ENCODE measurements around the gene IRS1. TPM values are rescaled to one million over a fixed set of nuclear protein-coding genes. Genes with fewer than 3 reads are reported as not detected.
"Not testable (repeated sequence)": the region's sequence is repeated elsewhere in the genome, so short reads cannot be mapped to it uniquely, and the experiment has no call there.

Gene IRS1
- total RNA-seq, 1 donor = 2.3 TPM

GRCh38 chr2:226834880-226835279 lies 35.3 kb upstream of the IRS1 start:
- H3K4me1 ChIP-seq (ENCODE audit: insufficient read depth, low read length) = peaks cover 36% of the 10 kb centered on the region
- H3K4me3 ChIP-seq (ENCODE audit: low read length); H3K27me3 ChIP-seq (ENCODE audit: insufficient read depth, low read length); H3K9me3 ChIP-seq (ENCODE audit: low read depth, low read length): not testable (repeated sequence)

DNA sequence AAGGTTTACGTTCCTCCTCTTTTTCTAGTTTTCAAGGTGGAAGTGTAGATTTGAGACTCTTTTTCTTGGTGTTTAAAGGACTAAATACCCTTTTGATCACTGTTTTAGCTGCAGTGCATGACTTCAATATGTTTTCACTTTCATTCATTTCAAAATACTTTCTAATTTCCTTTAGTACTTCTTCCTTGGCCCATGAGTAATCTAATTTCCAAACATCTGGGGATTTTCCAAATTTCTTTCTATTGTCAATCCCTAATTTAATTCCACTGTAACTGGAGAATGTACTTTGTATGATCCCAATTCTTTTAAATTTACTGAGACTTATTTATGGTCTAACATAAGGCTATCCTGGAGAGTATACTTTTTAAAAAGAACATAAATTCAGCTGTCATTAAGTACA lies 32.4 kb upstream of the IRS1 start:
- Histone ChIP-seq H3K27me3 (ENCODE audit: insufficient read depth, low read length) (no peaks in the 10 kb centered on the region), H3K9me3 (ENCODE audit: low read depth, low read length) (no peaks in the 10 kb centered on the region), H3K4me3 (ENCODE audit: low read length) (no peak overlapping the region), H3K4me1 (ENCODE audit: insufficient read depth, low read length) (peaks cover 18% of the 10 kb centered on the region)

- no peaks in the 10 kb centered on the region for H3K9me3 ChIP-seq (ENCODE audit: low read depth, low read length)
- no peaks in the 10 kb centered on the region for H3K27me3 ChIP-seq (ENCODE audit: insufficient read depth, low read length)
- H3K4me3 ChIP-seq (ENCODE audit: low read length) = no peak overlapping the region
- H3K4me1 ChIP-seq (ENCODE audit: insufficient read depth, low read length) = peaks cover 12% of the 10 kb centered on the region
Measured at GRCh38 chr2:226831266-226831665, 31.6 kb upstream of the IRS1 start.

DNA sequence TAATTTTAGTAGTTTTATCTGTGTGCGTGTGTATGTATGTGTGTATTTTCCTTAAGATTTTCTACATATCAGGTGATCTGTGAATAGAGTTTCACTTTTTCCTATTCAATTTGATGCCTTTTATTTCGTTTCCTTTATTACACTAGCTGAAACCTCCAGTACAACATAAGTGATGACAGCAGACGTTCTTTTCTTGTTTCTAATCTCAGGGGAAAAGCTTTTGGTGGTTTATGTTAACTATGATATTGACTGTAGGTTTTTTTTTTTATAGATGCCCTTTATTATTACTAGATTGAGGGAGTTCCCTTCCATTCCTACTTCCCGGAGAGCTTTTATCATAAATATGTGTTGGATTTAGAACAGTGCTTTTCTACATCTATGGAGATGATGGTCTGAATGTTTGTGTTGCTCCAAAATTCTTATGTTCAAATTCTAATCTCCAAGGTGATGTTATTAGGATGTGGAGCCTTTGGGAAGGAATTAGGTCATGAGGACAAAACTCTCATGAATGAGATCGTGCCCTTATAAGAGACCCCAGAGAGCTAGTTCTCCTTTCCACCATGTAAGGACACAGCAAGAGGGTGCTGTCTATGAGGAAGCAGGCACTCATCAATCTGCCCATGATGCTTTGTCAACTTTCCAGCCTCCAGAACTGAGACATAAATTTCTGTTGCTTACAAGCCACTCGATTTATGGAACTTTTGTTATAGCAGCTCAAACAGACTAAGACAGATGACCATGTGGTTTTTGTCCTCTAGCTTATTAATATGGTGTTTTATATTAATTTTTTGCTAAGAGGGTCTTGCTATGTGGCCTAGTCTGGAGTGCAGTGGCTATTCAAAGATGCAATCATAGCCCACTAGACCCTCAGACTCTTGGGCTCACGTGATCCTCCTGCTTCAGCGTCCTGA lies 30.4 kb upstream of the IRS1 start:
- Histone ChIP-seq H3K9me3 (ENCODE audit: low read depth, low read length) (no peaks in the 10 kb centered on the region), H3K4me1 (ENCODE audit: insufficient read depth, low read length) (peaks cover 6% of the 10 kb centered on the region)

GRCh38 chr2:226828191-226828590 lies 28.6 kb upstream of the IRS1 start:
- no peak overlapping the region for H3K4me3 ChIP-seq (ENCODE audit: low read length)
- H3K9me3 ChIP-seq (ENCODE audit: low read depth, low read length) = no peaks in the 10 kb centered on the region
- H3K27me3 ChIP-seq (ENCODE audit: insufficient read depth, low read length) = no peaks in the 10 kb centered on the region
- no peaks in the 10 kb centered on the region for H3K4me1 ChIP-seq (ENCODE audit: insufficient read depth, low read length)

More for the DNA sequence above, 30.4 kb upstream of the IRS1 start:
- Histone ChIP-seq H3K27me3 (ENCODE audit: insufficient read depth, low read length) (no peaks in the 10 kb centered on the region), H3K4me3 (ENCODE audit: low read length) (no peak overlapping the region)

DNA sequence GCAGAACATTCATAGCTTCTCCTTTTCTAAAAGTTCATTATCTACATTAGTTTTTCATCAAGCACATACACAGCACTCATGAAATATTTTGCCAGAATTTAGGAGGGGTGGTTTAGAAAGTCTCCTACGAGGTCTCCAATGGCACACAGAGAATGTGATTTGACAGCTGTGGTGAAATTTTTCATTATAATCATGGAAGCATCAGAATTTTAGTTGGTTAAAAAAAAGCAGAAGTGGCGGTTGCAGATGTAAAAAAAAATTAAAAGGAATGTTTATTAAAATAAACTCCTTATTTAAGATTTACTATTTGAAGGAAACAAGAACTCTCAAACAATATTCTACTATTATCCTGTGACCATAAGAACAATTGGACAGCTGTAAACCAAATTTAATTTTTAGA lies 25.4 kb upstream of the IRS1 start:
- H3K9me3 ChIP-seq (ENCODE audit: low read depth, low read length) = no peaks in the 10 kb centered on the region
- H3K4me3 ChIP-seq (ENCODE audit: low read length) = no peak overlapping the region
- H3K4me1 ChIP-seq (ENCODE audit: insufficient read depth, low read length) = no peaks in the 10 kb centered on the region
- H3K27me3 ChIP-seq (ENCODE audit: insufficient read depth, low read length) = no peaks in the 10 kb centered on the region

DNA sequence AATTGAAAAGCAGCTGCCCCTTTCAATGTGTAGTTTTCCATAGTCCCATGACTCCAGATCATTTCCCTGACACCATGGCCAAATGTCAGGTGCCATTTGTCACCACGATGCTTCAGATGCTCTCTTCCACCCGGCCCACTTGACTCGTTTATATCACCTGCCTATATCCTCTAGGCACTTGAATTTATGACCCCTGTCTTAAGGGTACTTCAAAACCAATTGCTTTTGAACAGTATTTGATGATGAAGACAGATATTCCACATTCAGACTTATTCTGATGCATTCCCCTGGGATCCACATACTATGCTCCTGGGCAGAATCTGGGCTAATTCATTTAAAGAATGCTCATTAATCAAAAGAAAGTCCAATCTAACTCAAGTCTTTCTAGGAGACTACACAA lies 19.3 kb upstream of the IRS1 start:
- Histone ChIP-seq H3K4me3 (ENCODE audit: low read length) (no peak overlapping the region), H3K4me1 (ENCODE audit: insufficient read depth, low read length) (no peaks in the 10 kb centered on the region), H3K9me3 (ENCODE audit: low read depth, low read length) (no peaks in the 10 kb centered on the region), H3K27me3 (ENCODE audit: insufficient read depth, low read length) (peaks cover 4% of the 10 kb centered on the region)

GRCh38 chr2:226813148-226813701 lies 13.6 kb upstream of the IRS1 start:
- Histone ChIP-seq H3K4me1 (ENCODE audit: insufficient read depth, low read length) (no peaks in the 10 kb centered on the region), H3K27me3 (ENCODE audit: insufficient read depth, low read length) (peaks cover 17% of the 10 kb centered on the region), H3K9me3 (ENCODE audit: low read depth, low read length) (no peaks in the 10 kb centered on the region), H3K4me3 (ENCODE audit: low read length) (no peak overlapping the region)

- H3K27me3 ChIP-seq (ENCODE audit: insufficient read depth, low read length) = peaks cover 59% of the 10 kb centered on the region
Measured at GRCh38 chr2:226803410-226803809, 3.8 kb upstream of the IRS1 start.

GRCh38 chr2:226802573-226802972 lies 3.0 kb upstream of the IRS1 start:
- H3K4me1 ChIP-seq (ENCODE audit: insufficient read depth, low read length) = peaks cover 24% of the 10 kb centered on the region
- peaks cover 58% of the 10 kb centered on the region for H3K27me3 ChIP-seq (ENCODE audit: insufficient read depth, low read length)
- H3K9me3 ChIP-seq (ENCODE audit: low read depth, low read length) = no peaks in the 10 kb centered on the region
- no peak overlapping the region for H3K4me3 ChIP-seq (ENCODE audit: low read length)

More at GRCh38 chr2:226803410-226803809, 3.8 kb upstream of the IRS1 start:
- no peak overlapping the region for H3K4me3 ChIP-seq (ENCODE audit: low read length)
- peaks cover 21% of the 10 kb centered on the region for H3K4me1 ChIP-seq (ENCODE audit: insufficient read depth, low read length)
- H3K9me3 ChIP-seq (ENCODE audit: low read depth, low read length) = no peaks in the 10 kb centered on the region

DNA sequence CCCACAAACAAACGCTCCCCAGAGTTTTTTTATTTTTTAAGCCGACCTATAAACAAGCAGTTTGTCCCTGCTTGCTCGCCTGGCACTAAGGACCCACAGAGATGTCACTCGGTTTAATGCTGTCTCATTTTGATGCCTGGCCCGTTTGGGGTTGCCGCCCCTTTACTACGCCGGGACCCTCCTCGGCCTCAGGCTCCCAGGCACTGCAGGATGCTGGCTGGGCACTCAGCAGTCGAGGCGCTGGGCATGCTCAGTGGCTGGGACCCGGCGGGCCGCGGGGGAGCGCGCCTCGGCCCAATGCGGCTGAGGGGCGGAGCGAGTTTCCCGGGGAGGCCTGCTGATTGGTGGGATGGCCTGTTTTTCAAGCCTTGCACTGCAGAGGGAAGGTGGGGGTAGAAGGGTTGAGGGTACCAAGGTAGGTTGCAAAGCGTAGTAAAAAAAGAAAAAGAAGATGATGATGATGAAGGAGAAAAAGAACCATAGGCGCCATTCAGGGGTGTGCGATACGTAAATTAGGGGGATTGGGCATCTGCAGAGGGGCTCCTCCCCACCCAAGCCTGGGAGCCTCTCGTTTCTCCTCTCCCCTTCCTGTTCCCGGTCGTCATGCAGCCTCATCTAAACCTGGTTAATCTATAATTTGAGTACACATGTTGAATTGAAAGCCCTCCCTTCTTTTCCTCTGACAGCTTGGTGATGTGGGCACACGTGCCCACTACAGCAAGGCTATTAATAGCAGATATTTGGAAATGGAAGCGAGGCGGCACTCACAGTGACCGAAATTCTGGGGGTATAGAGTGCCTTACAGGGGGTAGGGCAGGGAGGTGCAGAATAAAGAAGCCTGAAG lies 1.5 kb upstream of the IRS1 start:
- H3K4me1 ChIP-seq (ENCODE audit: insufficient read depth, low read length) = peaks cover 24% of the 10 kb centered on the region
- no peaks in the 10 kb centered on the region for H3K9me3 ChIP-seq (ENCODE audit: low read depth, low read length)
- H3K4me3 ChIP-seq (ENCODE audit: low read length) = peak overlapping the region; percentile 23
- peaks cover 51% of the 10 kb centered on the region for H3K27me3 ChIP-seq (ENCODE audit: insufficient read depth, low read length)

- peak overlapping the region; percentile 47 for H3K4me3 ChIP-seq (ENCODE audit: low read length)
- peaks cover 48% of the 10 kb centered on the region for H3K27me3 ChIP-seq (ENCODE audit: insufficient read depth, low read length)
- H3K9me3 ChIP-seq (ENCODE audit: low read depth, low read length) = no peaks in the 10 kb centered on the region
- peaks cover 24% of the 10 kb centered on the region for H3K4me1 ChIP-seq (ENCODE audit: insufficient read depth, low read length)
Measured at GRCh38 chr2:226799976-226800940, 638 bp upstream of the IRS1 start.

DNA sequence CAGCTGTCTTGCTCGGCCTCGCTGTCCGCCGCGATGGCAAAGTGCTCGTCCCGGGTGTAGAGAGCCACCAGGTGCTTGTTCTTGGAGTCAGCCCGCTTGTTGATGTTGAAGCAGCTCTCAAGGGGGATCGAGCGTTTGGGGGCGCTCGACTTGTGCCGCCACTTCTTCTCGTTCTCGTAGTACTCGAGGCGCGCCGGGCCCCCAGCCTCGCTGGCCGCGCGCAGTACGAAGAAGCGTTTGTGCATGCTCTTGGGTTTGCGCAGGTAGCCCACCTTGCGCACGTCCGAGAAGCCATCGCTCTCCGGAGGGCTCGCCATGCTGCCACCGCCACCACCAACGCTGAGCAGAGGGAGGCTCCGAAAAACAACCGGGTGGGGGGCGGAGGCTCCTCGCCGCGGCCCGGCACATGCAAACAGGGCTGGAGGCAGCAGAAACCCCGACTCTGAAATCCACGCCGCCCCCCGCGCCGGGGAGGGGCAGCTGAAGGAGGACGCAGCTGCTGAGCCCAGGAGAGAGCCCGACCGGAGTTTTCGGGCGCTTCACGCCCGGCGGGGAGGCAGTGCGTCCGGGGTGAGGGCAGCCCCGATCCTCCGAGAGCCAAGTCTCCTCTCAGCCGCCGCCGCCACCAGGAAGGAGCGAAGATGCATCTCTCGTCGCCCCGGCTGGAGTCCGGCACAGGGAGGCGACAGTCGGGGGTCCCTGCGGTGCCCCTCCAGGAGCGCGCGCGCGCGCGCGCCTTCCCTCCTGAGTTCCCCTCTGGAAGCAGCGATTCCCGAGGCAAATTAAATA lies 1.0 kb downstream of the IRS1 start:
- peaks cover 33% of the 10 kb centered on the region for H3K27me3 ChIP-seq (ENCODE audit: insufficient read depth, low read length)
- peaks cover 24% of the 10 kb centered on the region for H3K4me1 ChIP-seq (ENCODE audit: insufficient read depth, low read length)
- H3K4me3 ChIP-seq (ENCODE audit: low read length) = peak overlapping the region; percentile 47
- H3K9me3 ChIP-seq (ENCODE audit: low read depth, low read length) = no peaks in the 10 kb centered on the region
